OCI-M2 (cell line): Measurements from ENCODE around the gene UTP14C.
"Not testable (repeated sequence)": the region's sequence is repeated elsewhere in the genome, so short reads cannot be mapped to it uniquely, and the experiment has no call there.

Source experiments
- DNase-seq: peaks from one replicate; lab custom pipeline; 2025; ENCODE audit not compliant: unreplicated experiment; lab: John Stamatoyannopoulos, UW

The UTP14C gene, protein sequence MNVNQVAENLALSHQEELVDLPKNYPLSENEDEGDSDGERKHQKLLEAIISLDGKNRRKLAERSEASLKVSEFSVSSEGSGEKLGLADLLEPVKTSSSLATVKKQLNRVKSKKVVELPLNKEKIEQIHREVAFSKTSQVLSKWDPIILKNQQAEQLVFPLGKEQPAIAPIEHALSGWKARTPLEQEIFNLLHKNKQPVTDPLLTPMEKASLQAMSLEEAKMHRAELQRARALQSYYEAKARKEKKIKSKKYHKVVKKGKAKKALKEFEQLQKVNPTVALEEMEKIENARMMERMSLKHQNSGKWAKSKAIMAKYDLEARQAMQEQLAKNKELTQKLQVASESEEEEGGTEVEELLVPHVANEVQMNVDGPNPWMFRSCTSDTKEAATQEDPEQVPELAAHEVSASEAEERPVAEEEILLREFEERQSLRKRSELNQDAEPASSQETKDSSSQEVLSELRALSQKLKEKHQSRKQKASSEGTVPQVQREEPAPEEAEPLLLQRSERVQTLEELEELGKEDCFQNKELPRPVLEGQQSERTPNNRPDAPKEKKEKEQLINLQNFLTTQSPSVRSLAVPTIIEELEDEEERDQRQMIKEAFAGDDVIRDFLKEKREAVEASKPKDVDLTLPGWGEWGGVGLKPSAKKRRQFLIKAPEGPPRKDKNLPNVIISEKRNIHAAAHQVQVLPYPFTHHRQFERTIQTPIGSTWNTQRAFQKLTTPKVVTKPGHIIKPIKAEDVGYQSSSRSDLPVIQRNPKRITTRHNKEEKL

DNA sequence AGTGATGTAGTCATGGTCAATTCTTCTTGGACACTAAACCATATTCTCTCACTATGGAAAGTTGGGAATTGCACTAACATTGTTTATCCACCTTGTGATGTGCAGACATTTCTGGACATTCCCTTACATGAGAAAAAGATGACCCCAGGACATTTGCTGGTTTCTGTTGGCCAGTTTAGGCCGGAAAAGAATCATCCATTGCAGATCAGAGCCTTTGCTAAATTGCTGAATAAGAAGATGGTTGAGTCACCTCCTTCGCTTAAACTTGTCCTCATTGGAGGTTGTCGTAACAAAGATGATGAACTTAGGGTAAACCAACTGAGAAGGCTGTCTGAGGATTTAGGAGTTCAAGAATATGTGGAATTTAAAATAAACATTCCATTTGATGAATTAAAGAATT is at the start of gene UTP14C:
TSS of gene UTP14C (plus strand) at position 211 of the 400 bp plus-strand sequence. CDS start 4,114 bp downstream, outside the sequence.
- no peak for DNase-seq

DNA sequence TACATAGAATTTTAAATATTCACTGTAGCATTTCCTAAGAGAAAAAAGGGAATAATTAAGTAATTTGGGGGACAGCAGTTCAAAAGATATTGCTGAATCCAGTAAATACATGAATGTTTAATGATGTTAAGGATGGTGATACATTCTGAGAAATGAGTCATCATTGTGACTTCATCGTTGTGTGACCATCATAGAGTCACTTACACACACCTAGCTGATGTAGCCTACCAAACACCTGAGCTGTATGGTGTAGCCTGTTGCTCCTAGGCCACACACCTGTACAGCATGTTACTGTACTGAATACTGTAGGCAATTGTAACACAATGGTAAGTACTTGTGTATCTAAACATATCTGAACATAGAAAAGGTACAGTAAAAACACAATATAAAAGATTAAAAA is 48.1 kb upstream of the UTP14C start:
- DNase-seq = no peak

DNA sequence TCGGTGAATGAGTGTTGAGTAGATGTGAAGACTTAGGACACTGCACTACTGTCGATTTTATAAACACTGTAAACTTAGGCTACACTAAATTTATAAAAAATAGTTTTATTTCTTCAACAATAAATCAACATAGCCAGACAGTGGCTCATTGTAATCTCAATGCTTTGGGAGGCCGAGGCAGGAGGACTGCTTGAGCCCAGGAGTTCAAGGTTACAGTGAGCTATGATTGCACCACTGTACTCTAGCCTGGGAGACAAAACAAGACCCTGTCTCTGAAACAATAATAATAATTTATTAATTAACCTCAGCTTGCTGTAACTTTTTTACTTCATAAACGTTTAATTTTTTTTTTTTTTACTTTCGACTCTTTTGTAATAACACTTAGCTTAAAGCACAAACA is 47.6 kb upstream of the UTP14C start:
- DNase-seq = no peak

DNA sequence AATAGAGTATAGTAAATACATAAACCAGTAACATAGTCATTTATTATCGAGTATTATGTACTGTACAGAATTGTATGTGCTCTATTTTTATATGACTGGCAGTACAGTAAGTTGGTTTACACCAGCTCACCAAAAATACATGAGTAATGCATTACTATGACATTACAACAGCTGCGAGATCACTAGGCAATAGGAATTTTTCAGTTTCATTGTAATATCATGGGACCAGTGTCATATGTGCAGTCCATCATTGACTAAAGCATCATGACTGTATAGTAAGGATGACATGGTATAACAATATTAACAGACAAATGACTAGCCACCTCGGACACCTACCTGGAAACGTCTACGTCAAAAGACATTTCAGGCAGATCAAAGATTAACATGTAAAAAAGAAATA is 46.9 kb upstream of the UTP14C start:
- no peak for DNase-seq

DNA sequence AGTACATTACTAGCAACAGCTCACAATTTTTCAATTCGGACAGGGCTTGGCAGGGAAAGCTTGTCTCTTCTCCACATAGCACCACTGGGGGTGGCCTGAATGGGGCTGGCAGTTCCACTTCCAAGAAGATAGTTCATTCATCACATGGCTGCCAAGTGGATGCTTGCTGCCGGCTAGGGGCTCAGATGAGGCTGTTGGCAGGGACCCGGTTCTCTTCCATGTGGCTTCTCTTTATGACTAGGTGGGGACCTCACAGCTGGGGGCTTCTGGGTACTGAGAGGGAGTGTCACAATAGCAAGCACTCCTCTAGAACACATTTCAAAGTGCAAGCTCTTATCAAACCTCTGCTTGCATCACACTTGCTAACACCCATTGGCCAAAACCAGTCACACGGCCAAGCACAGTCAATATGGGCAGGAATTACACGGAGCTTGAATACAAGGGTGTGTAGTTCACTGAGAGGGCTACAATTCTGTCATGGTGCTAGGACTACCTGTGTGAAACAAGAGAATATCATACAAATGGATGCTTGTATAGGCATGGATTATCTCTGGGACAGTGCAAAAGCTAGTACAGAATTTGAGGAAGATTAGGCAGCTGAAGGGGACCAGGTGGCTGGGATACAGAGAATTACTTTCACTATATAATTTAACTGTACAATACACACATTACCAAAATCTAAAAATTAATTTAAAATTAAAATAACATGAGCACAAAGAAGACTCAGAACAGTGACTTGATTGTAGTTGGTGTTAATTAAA is 45.5 kb upstream of the UTP14C start:
- DNase-seq = no peak

DNA sequence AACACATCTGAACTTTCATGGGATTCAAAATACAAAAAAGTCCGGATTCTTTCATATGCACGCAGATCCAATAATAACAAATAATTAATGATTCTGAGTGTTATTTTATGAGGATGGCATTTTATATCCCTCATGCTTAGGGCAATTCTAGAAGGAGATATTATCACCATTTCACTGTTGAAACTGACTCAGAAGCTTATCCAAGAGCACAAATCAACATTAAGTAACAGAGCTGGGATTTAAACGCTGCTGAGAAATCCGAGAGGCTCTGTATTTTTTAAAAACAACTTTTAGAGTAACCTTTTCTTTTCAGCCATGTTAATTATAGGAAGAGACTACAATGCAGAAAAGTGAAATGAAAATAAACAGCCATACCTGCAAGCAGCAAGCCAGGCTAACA is 43.6 kb upstream of the UTP14C start:
- DNase-seq = no peak

DNA sequence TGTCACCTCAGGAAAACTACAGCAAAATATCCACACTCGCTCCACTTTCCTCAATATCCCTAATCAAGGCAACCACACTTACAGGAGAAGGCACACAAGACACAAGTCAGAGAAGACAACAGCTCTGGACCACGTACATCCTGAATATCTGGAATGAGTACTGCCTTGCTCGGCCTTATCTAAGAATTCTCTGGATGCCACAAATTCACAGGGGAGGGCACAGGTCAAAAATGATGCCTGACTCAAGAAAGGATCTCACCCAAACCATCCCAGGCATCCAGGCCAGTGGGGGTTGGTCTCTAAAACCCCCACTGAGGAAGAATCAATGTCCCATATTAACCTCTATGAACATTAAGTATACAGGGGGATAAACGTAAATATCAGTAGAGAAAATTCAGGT is 43.1 kb upstream of the UTP14C start:
- DNase-seq = no peak

DNA sequence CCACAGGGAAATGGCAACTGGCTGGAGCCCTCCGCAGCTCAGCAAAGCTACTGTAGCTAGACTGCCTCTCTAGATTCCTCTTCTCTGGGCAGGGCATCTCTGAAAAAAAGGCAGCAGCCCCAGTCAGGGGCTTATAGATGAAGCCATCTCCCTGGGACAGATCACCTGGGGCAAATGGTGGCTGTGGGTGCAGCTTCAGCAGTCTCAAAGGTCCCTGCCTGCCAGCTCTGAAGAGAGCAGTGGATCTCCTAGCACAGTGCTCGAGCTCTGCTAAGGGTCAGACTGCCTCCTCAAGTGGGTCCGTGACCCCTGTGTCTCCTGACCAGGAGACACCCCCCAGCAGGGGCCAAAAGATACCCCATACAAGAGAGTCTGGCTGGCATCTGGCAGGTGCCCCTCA is 41.2 kb upstream of the UTP14C start:
- not testable (repeated sequence) for DNase-seq

DNA sequence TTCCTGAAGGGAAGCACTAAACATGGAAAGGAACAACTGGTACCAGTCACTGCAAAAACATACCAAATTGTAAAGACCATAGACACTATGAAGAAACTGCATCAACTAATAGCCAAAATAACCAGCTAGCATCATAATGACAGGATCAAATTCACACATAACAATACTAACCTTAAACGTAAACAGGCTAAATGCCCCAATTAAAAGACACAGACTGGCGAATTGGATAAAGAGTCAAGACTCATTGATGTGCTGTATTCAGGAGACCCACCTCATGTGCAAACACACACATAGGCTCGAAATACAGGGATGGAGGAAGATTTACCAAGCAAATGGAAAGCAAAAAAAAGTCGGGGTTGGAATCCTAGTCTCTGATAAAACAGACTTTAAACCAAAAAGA is 39.6 kb upstream of the UTP14C start:
- not testable (repeated sequence) for DNase-seq

DNA sequence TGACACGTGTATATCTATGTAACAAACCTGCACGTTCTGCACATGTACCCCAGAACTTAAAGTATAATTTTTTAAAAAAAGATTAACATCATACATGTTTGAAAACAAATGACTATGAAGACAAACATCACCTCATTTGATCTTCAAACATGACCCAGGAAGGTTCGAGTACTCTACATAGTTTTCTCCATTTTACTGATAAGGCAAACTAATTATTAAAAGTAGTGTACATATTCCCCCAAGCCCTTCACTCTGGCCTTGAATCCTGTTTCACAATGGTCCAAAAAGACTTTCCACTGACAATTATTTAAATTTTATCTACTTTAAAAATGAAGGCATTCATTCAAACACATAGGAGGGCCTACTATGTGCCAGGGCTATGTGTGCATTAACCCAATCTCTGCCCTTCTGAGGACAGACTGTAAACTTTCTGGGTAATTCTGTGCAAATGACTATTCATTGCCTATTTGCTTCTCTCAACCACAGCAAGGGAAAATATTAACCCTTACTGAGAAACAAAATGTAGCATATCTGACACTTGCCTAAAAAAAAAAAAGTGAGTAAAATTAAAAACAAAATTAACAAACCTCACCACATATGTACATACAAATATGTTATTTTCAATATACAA is 35.4 kb upstream of the UTP14C start:
- no peak for DNase-seq

DNA sequence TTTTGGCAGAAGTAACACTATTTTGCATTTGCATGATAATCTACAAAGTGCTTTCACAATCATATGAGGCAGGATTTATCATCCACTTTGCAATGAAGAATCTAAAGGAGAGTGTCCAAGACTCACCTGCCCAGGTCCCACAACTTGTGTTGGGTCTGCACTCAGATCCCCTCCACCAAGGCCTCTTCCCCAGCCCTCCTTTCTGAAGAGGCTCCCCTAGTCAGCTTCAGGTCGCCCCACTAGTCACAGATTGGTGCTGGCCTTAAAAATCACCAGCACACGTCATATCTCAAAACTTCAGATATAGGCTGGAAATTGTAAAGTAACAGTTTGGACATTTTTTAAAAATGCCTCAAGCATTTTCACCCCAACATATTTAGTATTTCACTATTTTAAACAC is 30.8 kb upstream of the UTP14C start:
- no peak for DNase-seq

DNA sequence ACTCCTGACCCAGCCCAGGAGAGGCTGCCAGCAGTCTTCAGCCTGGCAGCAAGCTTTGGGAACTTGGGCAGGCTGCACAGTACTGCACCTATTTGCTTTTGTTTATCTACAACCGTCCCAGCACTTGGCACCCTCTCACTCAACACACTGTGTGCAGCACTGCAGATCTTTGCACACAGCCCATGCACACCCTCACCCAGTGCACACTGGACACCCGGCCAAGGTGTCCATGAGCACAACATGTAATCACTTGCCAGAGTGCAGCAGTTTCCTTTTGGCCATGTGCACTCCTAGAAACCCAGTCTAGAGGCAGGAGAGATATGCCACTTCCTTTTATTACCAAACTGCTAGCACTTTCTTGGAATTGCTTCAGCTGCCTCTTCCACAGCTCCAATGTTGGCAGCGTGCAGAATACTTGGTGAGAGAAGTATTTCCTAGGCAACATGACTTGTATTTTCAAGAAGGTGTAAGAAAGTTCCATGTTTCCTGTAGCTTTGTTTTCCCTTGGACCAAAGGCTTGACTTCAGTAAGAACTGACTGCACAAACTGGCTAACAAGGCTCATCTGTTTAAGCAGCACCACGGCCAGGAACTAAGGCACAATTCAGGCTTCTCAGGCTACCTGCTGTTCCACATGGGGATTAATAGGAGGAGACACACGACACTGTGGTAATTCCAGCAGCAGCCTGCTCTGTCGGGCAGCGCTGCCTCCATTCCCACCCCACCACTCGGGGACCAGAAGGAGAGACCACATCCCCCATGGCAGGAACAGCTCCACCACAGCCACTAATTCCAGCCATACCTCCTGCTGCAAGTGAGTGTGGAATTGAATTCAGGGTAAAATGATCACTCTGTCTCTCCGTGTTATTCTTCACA is 28.6 kb upstream of the UTP14C start:
- no peak for DNase-seq

DNA sequence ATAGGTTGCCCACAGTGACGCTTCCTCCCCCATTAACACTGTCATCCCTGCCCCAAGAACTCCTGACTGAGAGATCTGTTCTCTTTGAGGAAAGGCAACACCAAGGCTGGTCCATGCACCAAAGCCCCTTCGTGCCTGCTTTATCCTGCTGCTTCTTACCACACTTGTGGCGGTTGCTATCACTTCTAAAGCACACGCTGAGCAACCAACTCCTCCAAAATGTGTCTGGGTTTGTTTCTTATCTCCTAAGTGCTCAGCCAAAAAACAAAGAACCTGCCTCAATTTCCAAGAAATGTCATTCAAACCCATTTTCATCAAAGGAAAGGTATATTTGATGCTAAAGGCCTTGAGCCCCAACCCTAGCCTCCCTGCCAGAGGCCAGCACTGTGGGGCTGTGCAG is 27.9 kb upstream of the UTP14C start:
- no peak for DNase-seq

DNA sequence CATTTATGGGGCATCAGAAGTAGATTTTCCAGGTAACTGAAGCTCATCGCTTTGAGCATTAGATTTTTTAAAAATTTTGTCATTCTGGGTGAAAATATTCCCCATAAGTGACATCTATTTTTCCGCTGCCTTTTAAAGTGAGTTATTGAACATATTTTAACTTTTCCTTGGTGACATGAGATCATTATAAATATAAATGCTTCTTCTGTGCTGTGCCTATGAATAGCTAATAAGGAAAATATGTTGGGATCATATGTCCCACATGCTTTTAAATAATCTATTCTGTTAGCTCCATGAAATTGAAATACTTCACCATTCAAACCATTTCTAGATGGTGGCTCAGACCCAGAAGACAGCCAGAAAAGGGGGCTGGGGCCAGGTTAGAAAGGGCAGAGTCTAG is 27.3 kb upstream of the UTP14C start:
- DNase-seq = no peak

DNA sequence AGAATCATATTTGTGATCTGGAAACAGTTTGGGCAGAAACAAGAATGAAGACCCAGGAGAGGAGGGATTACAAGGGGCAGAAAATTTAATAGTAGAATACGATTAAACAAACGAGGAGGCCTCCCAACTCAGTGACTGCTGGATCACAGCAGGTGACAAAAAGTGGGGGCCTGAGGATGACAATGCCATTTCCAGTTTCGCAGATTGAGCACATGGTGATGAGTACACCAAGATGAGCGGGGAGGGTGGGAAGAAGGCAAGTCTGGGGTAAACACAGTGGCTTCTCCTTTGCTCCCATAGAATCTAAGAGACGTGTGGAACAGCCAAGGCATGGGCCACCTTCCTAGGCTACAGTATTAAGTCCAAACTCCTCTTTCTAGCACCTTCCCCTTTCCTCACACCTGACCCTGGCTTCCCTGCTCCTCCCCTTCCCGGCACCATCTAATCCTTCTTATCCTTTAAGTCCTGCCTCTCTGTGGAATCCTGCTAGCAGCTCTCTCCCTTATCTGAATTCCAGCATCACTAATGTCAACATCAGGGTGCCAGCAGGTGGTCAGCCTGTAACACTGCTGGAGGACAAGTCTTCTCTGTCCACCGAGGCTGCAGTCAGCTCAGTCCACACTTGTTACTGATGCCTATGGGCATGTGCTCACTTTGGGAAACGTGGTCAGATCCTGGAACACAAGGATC is 26.7 kb upstream of the UTP14C start:
- no peak for DNase-seq

DNA sequence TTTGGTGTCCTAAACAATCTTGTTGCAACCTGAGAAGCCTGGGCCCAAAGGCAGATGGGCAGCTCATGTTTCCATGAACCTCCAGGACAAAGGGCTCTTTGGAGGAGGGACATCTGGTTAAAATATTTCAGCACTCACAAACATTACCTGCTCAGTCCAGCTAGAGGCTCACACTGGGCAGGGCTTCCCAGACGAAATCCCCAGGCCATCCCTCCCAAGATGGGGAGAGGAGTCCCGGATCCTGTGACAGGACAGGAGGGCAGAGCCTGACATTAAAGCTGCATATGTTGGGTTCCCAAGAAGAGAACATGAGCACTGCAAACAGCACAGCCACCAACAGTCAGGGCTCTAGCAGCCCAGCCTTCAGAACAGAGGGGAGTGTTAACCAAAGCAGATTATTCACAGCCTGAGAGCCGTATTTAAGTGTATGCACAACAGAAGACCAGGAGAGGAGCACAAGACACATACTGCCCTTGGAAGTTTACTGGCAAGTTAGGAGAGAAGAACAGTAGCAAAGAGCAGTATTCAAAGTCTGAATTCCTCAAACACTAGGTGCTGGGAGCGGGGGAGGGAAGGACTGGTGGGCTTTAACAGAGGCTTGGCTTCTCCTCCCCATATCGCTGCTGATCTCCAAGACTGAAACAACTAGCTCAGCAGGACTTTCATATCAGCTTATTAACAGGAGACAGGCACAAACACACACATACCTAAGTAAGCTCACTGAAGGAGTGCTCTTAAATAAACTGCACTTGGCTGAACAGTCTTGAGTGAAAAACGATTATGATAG is 25.6 kb upstream of the UTP14C start:
- no peak for DNase-seq

DNA sequence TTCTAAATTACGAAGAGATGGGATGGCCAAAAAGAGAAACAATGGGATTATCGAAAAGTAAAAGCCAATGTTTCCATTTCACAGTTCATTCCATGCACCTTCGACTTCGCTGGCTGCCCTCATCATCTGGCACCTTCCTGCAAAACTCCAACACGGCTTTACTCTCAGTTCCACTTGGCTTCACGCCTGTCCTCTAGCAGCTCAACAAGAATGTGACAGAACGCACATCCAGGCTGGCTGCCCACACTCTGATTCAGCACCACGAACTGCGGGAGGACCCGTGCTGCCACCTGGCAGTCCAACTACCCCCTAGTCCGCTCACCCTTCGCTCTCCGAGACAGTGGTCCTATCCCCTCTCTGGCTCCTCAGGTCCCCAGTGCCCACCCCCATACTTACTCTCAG is 25.0 kb upstream of the UTP14C start:
- DNase-seq = no peak

DNA sequence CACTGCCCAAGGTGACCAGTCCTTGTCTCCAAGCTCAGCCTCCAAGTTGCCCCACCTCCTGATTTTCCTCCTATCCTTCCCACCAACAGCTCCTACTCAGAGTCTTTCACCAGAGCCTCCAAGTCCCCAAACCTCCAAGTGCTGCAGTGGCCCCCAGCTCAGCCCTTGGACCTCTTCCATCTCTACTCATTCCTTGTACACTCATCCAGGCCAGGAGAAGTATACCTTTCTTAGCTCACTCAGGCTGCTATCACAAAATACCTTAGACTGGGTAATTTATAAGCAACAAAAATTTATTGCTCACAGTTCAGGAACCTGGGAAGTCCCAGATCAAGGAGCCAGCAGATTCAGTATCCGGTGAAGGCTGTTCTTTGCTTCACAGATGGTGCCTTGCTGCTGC is 24.6 kb upstream of the UTP14C start:
- DNase-seq = no peak
